WERI-Rb-1 (cell line): ENCODE results near the gene SVIL.
"Not testable (repeated sequence)": the region's sequence is repeated elsewhere in the genome, so short reads cannot be mapped to it uniquely, and the experiment has no call there.

Experiments
- DNase-seq: peaks from one replicate; pipeline ENCODE4 v3.0.0-alpha.2; 2020
- H3K27ac ChIP-seq: fragments of 250-450 bp; sonication (Bioruptor Pico); 2 replicates; pipeline ENCODE4 v1.5.1; 2020; ENCODE audit warnings: mild to moderate bottlenecking, moderate library complexity
- H3K27me3 ChIP-seq: fragments of 250-450 bp; sonication (Bioruptor Pico); 2 replicates; pipeline ENCODE4 v1.5.1; 2021; ENCODE audit warnings: mild to moderate bottlenecking, low read depth, moderate library complexity; ENCODE audit not compliant: insufficient read depth, severe bottlenecking
- H3K36me3 ChIP-seq: fragments of 250-450 bp; sonication (Bioruptor Pico); 2 replicates; pipeline ENCODE4 v1.5.1; 2020; ENCODE audit warnings: mild to moderate bottlenecking, moderate library complexity
- H3K4me3 ChIP-seq: 2 replicates; pipeline ENCODE4 v1.5.1; 2011; ENCODE audit warnings: low read depth, mild to moderate bottlenecking, control low read depth, low read length
- H3K9me3 ChIP-seq: fragments of 250-450 bp; sonication (Bioruptor Pico); 2 replicates; pipeline ENCODE4 v1.5.1; 2021; ENCODE audit warnings: mild to moderate bottlenecking, moderate library complexity; ENCODE audit not compliant: severe bottlenecking
- CTCF ChIP-seq: IDR thresholded peaks from 2 replicates; pipeline ENCODE4 v1.5.1; 2011; ENCODE audit warnings: low read depth, mild to moderate bottlenecking, control low read depth, inconsistent platforms, low read length

Gene SVIL

GRCh38 chr10:29608062-29608461 is 26.7 kb downstream of the SVIL start:
- H3K27ac ChIP-seq: no peak overlapping the region
- H3K9me3 ChIP-seq: no peaks in the 10 kb centered on the region
- no peak for TF ChIP-seq CTCF
- no peaks in the 10 kb centered on the region for H3K27me3 ChIP-seq
- DNase-seq: no peak
- H3K4me3 ChIP-seq: no peak overlapping the region
- H3K36me3 ChIP-seq: no peaks in the 10 kb centered on the region

- DNase-seq: no peak
- no peaks in the 10 kb centered on the region for H3K9me3 ChIP-seq
- H3K27me3 ChIP-seq: no peaks in the 10 kb centered on the region
- no peaks in the 10 kb centered on the region for H3K36me3 ChIP-seq
- no peak overlapping the region for H3K4me3 ChIP-seq
- H3K27ac ChIP-seq: no peak overlapping the region
- no peak for TF ChIP-seq CTCF
Measured at GRCh38 chr10:29607576-29607975, 27.2 kb downstream of the SVIL start.

- H3K36me3 ChIP-seq, H3K27ac ChIP-seq, H3K27me3 ChIP-seq, H3K4me3 ChIP-seq, DNase-seq, H3K9me3 ChIP-seq: not testable (repeated sequence)
Measured at GRCh38 chr10:29606693-29607092, 28.1 kb downstream of the SVIL start.

- DNase-seq: no peak
- no peak overlapping the region for H3K27ac ChIP-seq
- no peaks in the 10 kb centered on the region for H3K36me3 ChIP-seq
- no peaks in the 10 kb centered on the region for H3K27me3 ChIP-seq
- TF ChIP-seq CTCF: no peak
- no peaks in the 10 kb centered on the region for H3K9me3 ChIP-seq
- no peak overlapping the region for H3K4me3 ChIP-seq
Measured at GRCh38 chr10:29604291-29604825, 30.4 kb downstream of the SVIL start.

- H3K27me3 ChIP-seq: no peaks in the 10 kb centered on the region
- no peak for TF ChIP-seq CTCF
- DNase-seq: no peak
- H3K9me3 ChIP-seq: no peaks in the 10 kb centered on the region
- no peaks in the 10 kb centered on the region for H3K36me3 ChIP-seq
- no peak overlapping the region for H3K4me3 ChIP-seq
- no peak overlapping the region for H3K27ac ChIP-seq
Measured at GRCh38 chr10:29603223-29603896, 31.4 kb downstream of the SVIL start.

GRCh38 chr10:29600821-29601220 is 34.0 kb downstream of the SVIL start:
- H3K36me3 ChIP-seq: no peaks in the 10 kb centered on the region
- H3K27me3 ChIP-seq: no peaks in the 10 kb centered on the region
- TF ChIP-seq CTCF: no peak
- no peaks in the 10 kb centered on the region for H3K9me3 ChIP-seq
- H3K27ac ChIP-seq: no peak overlapping the region
- no peak for DNase-seq
- no peak overlapping the region for H3K4me3 ChIP-seq
